ENCODE data around the gene KRT23. TPM values are rescaled to one million over a fixed set of nuclear protein-coding genes. Genes with fewer than 3 reads are reported as not detected.

The KRT23 gene
- total RNA-seq, 1 donor from 2014 or later, result 1.9 TPM

DNA sequence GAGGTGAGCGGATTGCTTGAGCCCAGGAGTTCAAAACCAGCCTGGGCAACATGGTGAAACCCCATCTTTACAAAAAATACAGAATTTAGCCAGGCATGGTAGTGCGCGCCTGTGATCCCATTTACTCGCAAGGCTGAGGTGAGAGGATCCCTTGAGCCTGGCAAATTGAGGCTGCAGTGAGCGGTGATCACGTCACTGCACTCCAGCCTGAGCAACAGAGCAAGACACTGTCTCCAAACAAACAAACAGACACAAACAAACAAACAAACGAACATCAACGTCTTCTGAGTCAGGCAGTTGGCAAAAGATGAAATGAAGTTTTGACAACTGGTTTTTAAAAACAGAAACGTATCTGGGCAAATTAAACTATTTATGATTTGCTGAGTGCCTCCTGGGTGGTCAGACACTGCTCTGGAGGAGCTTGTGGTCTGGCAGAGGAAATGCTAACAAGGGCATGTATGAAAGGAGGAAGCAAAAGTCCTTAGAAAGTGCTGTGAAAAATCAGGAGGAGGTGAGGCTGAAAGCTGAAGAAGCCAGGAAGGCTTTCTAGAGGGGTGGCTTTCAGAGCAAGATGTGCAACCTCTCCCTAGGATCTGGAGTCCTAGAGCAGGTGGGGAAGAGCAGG is 42.2 kb downstream of the KRT23 start:
- Histone ChIP-seq H3K36me3 (no peaks in the 10 kb centered on the region), H3K4me3 (no peak overlapping the region), H3K4me1 (no peaks in the 10 kb centered on the region), H3K27ac (no peak overlapping the region), H3K27me3 (ENCODE audit: low read depth) (peaks cover 8% of the 10 kb centered on the region), H3K9me3 (no peaks in the 10 kb centered on the region)
- ATAC-seq (no peak), DNase-seq (no peak)
- intact Hi-C loops (cut with DNase I), result no loop called here
- TF ChIP-seq, protein P1, sequence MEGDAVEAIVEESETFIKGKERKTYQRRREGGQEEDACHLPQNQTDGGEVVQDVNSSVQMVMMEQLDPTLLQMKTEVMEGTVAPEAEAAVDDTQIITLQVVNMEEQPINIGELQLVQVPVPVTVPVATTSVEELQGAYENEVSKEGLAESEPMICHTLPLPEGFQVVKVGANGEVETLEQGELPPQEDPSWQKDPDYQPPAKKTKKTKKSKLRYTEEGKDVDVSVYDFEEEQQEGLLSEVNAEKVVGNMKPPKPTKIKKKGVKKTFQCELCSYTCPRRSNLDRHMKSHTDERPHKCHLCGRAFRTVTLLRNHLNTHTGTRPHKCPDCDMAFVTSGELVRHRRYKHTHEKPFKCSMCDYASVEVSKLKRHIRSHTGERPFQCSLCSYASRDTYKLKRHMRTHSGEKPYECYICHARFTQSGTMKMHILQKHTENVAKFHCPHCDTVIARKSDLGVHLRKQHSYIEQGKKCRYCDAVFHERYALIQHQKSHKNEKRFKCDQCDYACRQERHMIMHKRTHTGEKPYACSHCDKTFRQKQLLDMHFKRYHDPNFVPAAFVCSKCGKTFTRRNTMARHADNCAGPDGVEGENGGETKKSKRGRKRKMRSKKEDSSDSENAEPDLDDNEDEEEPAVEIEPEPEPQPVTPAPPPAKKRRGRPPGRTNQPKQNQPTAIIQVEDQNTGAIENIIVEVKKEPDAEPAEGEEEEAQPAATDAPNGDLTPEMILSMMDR (IDR thresholded peaks at IDR 0.05), result no peak

DNA sequence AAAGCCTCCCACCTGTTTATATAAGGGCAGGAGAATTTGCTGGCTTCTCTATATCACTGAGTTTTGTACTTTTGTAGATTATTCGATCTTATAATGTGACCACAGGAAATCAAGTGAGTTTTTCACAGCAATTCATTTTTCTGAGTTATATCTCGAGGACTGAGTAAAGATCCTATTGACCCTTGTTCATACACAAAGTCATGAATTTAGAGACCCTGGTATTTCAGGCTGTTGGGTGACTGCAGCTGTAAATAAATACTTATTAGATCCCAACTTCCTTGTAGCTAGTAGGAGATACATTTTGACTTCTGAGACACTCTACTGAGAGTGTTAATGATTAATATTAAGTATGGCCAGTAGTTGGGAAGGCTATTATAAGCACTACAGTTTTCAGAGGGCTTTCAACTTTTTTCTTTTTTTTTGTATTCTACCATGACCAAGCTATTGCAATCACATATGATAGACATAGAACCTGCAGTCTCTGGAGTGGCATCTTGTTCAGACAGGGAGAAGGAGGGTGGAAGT is 49.2 kb downstream of the KRT23 start:
- Histone ChIP-seq H3K4me3 (no peak overlapping the region), H3K27me3 (ENCODE audit: low read depth) (peaks cover 5% of the 10 kb centered on the region), H3K27ac (no peak overlapping the region), H3K36me3 (no peaks in the 10 kb centered on the region), H3K9me3 (no peaks in the 10 kb centered on the region), H3K4me1 (no peaks in the 10 kb centered on the region)
- ATAC-seq (peak in 1 of 2 donors; percentile 31), DNase-seq (no peak)
- TF ChIP-seq, protein P1 (IDR thresholded peaks at IDR 0.05), result no peak
- intact Hi-C loops (cut with DNase I), result no loop called here

DNA sequence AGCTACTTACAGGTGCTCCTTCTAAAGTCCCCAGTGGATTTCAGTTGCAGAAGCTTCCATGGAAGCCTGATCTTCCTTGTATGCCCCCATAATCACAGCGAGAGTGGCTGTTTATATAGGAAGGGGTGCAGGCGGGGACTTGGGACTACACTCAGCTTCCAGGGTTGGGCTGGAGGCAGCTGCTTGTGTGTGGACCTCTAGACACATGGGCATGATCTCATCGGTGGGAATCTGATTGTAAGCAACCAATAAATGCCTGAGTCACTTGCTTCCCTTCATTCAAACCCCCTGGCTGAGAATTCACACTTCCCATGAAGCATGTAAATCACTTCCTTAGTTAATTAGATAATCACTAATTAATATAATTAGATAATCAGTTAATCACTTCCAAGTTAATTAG is 51.4 kb downstream of the KRT23 start:
- no peaks in the 10 kb centered on the region for H3K36me3 ChIP-seq
- H3K9me3 ChIP-seq, result no peaks in the 10 kb centered on the region
- ATAC-seq, result no peak
- H3K27ac ChIP-seq, result no peak overlapping the region
- intact Hi-C loops (cut with DNase I), result no loop called here
- DNase-seq, result no peak
- H3K4me3 ChIP-seq, result no peak overlapping the region
- no peaks in the 10 kb centered on the region for H3K4me1 ChIP-seq
- TF ChIP-seq, protein P1 (IDR thresholded peaks at IDR 0.05), result no peak
- H3K27me3 ChIP-seq (ENCODE audit: low read depth), result peaks cover 5% of the 10 kb centered on the region

DNA sequence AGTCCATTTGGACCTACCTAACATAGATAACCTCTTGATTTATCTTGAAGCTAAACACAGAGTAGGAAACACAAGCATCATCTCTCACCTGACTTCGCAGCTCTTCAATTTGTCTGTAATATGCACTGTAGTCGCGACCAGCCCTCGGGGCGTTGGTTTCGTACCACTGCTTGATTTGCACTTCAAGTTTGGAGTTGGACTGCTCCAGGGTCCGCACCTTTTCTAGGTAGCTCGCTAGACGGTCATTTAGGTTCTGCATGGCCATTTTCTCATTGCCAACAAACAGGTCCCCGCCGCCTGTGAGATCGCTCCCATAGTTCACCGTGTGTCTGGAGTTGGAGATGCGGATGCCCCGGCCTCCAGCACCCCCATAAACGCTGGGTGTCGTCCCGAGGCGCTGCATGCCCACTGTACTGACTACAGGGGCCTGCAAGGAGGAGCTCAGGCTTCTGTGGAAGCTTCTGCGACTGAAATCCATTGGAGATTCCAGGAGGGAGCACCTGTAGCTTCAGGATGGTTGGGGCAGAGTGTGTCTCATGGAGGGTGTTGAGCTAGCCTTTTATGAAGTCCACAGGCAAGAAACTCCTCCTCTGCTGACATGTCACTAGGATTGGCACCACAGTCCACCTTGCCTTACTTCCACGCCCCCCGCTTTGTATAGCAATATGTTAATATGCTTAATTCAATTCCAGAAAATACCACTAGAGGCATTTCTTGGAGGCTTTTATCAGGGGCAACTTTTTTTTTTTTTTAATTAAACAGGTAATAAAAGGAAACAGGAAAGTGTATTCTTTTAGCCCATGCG is 52.5 kb downstream of the KRT23 start, which contains the start of gene KRT20:
KRT20 (minus strand) TSS at position 535 of the 805 bp plus-strand sequence; CDS start at position 478, 57 bp downstream.
- TF ChIP-seq, protein P1 (IDR thresholded peaks at IDR 0.05), result no peak
- H3K4me1 ChIP-seq, result no peaks in the 10 kb centered on the region
- ATAC-seq (no peak), DNase-seq (no peak)
- peaks cover 5% of the 10 kb centered on the region for H3K27me3 ChIP-seq (ENCODE audit: low read depth)
- no peaks in the 10 kb centered on the region for H3K9me3 ChIP-seq
- H3K36me3 ChIP-seq, result no peaks in the 10 kb centered on the region
- no peak within 1 kb of the TSS for H3K4me3 ChIP-seq
- no peak within 1 kb of the TSS for H3K27ac ChIP-seq
- intact Hi-C loops (cut with DNase I), result no loop called here

DNA sequence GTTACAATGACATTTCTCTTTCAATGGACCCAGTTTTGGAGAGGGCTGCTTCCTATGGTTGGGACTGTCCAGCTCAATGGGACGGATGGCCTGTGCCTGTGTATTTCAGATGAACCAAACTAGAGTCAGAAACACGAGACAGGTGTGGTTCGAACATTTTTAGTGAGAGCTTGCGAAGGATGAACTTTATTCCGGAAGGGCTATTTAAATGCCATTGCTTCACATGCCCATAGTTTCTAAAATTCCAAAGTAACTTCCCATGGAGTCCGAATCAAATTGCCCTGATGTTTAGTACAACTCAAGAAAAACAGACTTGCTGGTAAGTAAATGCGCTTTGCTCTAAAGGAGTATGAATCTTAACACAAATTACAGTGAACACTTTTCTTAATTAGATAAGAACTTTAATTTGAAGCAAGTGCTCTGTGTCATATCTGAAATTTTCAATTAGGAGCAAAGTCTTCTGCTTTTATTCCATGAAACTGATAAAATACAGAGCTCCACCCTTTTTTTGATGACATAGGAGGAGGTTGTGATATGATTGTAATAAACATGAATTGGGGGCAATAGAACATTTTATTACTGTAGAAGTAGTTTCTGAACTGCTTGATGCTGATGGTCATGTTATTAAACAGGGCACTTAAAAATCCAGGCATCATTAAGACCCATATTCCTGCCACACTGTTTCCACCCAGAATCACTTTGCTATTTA is 53.7 kb downstream of the KRT23 start:
- Histone ChIP-seq H3K9me3 (no peaks in the 10 kb centered on the region), H3K36me3 (no peaks in the 10 kb centered on the region), H3K27ac (no peak overlapping the region), H3K27me3 (ENCODE audit: low read depth) (peaks cover 5% of the 10 kb centered on the region), H3K4me1 (no peaks in the 10 kb centered on the region), H3K4me3 (no peak overlapping the region)
- intact Hi-C loops (cut with DNase I), result no loop called here
- TF ChIP-seq, protein P1 (IDR thresholded peaks at IDR 0.05), result no peak
- ATAC-seq (no peak), DNase-seq (no peak)
